ENCODE measurements around the gene SMLR1.

Gene SMLR1

DNA sequence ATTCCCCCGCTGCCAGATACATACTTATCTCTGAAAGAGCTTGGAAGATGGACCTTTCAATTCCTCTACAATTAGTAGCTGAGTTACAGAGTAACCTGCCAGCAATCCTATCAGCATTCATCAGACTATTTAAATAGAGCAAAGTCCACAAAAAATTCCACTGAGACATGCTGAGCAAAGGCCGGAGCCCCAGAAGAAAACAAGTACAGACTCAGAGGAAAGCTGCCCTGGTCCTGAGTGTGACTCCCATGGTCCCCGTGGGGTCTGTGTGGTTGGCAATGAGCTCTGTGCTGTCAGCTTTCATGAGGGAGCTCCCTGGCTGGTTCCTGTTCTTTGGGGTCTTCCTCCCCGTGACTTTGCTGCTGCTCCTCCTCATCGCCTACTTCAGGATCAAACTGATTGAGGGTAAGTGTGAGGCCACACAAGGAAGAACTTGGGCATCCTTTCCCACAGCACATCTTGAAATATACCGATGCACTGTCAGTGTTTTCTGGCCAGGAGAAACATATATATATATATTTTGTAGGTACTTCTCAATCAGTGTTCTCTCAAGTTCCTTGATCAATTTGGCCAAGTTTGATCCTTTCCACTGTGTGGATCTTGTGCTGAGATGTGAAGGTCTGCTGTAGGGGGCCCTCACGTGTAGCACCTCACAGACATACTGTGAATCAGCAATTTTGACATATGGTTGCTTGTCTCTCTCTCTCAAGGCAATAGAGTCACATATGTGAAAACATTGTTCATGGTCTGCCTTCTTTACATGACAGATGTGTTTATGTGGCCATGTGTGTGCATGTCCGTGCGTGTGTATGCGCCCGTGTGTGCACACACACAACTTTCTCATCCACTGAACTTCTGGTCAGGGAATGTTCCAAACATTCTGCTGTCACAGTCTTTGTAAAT, at the start of gene SMLR1:
Gene SMLR1, plus strand, starts transcription at position 160 of the 903 bp plus-strand sequence. Its CDS starts 8 bp downstream, at position 168.
- Histone ChIP-seq H4K20me1 (ENCODE audit: insufficient read depth, low read length) (no peaks in the 10 kb centered on the region), H3K4me1 (ENCODE audit: low read length) (peaks cover 6% of the 10 kb centered on the region; the same call in 1 of the 2 replicates), H3K4me2 (ENCODE audit: low read length) (no peak within 1 kb of the TSS), H3K27ac (ENCODE audit: low read length) (no peak within 1 kb of the TSS), H3K4me3 (ENCODE audit: low read length) (no peak within 1 kb of the TSS), H3K9me3 (ENCODE audit: insufficient read depth, low read length) (no peaks in the 10 kb centered on the region), H3K36me3 (replicated peaks; ENCODE audit: low read depth, low read length) (no peaks in the 10 kb centered on the region), H3K9ac (ENCODE audit: low read length) (no peak within 1 kb of the TSS), H3K27me3 (ENCODE audit: low read depth, low read length) (no peaks in the 10 kb centered on the region), H2AFZ (ENCODE audit: low read depth, low read length) (no peak within 1 kb of the TSS), H3K79me2 (ENCODE audit: low read length) (no peaks in the 10 kb centered on the region)
- no peak for TF ChIP-seq CTCF (IDR thresholded peaks at IDR 0.05; ENCODE audit: low read depth, low read length)
- no peak for TF ChIP-seq EZH2phosphoT487 (IDR thresholded peaks at IDR 0.05; ENCODE audit: low read depth)

DNA sequence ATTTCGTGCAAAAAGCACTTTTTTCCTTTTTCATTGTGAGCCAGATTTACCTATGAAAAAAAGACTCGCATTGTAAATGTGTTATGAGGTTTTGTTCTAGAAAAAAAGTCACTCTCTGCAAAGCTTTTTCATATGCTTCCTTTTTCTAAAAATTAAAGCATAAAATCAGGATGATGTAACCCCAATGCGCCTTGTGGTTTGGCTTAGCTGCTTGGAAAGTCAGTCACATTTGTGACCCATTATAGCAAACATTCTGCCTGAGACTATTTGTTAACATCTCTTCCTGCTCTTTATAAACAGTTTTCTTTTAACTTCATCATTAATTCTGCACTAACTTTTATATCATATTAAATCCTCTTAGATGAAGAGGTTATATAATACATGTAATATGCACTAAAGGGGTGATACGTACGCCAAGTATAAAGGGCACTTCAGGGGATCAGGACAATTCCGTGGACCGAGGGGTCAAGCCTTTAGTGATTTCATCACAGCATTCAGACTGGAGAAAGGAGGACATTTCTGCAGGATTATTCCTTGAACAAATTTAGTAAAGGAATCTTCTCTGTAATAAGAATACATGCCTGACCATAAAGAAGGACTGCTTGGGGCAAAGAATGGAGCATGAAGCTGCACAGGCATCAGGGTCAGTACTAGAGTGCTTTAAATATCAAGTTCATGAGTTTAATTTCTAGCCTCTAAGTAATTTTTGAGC, 48.1 kb upstream of the SMLR1 start:
- Histone ChIP-seq H4K20me1 (ENCODE audit: insufficient read depth, low read length) (no peaks in the 10 kb centered on the region), H3K27ac (ENCODE audit: low read length) (no peak overlapping the region), H3K27me3 (ENCODE audit: low read depth, low read length) (no peaks in the 10 kb centered on the region), H3K4me2 (ENCODE audit: low read length) (no peak overlapping the region), H3K79me2 (ENCODE audit: low read length) (no peaks in the 10 kb centered on the region), H3K9me3 (ENCODE audit: insufficient read depth, low read length) (no peaks in the 10 kb centered on the region), H3K36me3 (replicated peaks; ENCODE audit: low read depth, low read length) (no peaks in the 10 kb centered on the region), H3K4me3 (ENCODE audit: low read length) (no peak overlapping the region), H3K4me1 (ENCODE audit: low read length) (no peaks in the 10 kb centered on the region), H2AFZ (ENCODE audit: low read depth, low read length) (no peak overlapping the region), H3K9ac (ENCODE audit: low read length) (no peak overlapping the region)
- no peak for TF ChIP-seq CTCF (IDR thresholded peaks at IDR 0.05; ENCODE audit: low read depth, low read length)
- no peak for TF ChIP-seq EZH2phosphoT487 (IDR thresholded peaks at IDR 0.05; ENCODE audit: low read depth)

DNA sequence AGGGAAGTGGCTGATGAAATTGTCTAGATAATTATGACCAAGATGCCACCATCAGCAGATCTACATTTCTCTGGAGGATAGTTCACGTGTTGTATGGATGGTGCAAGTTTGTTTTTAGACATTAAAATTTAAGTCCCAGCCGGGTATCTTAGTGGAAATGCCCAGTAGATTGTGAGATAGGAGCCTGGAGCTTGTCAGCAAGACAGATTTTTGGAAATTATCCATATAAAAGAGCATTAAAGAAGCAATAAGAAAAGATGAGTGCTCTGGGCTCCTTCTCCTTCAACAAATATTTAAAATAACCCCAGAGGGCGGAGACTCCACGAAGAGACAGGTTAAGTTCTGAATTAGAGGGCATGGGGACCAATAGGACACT, 47.6 kb upstream of the SMLR1 start:
- Histone ChIP-seq H3K27ac (ENCODE audit: low read length) (no peak overlapping the region), H4K20me1 (ENCODE audit: insufficient read depth, low read length) (no peaks in the 10 kb centered on the region), H3K36me3 (replicated peaks; ENCODE audit: low read depth, low read length) (no peaks in the 10 kb centered on the region), H3K79me2 (ENCODE audit: low read length) (no peaks in the 10 kb centered on the region), H3K4me2 (ENCODE audit: low read length) (no peak overlapping the region), H3K4me1 (ENCODE audit: low read length) (no peaks in the 10 kb centered on the region), H3K4me3 (ENCODE audit: low read length) (no peak overlapping the region), H3K27me3 (ENCODE audit: low read depth, low read length) (no peaks in the 10 kb centered on the region), H3K9me3 (ENCODE audit: insufficient read depth, low read length) (no peaks in the 10 kb centered on the region), H3K9ac (ENCODE audit: low read length) (no peak overlapping the region), H2AFZ (ENCODE audit: low read depth, low read length) (no peak overlapping the region)
- no peak for TF ChIP-seq CTCF (IDR thresholded peaks at IDR 0.05; ENCODE audit: low read depth, low read length)
- no peak for TF ChIP-seq EZH2phosphoT487 (IDR thresholded peaks at IDR 0.05; ENCODE audit: low read depth)

GRCh38 chr6:130780122-130780521, 47.1 kb upstream of the SMLR1 start:
- TF ChIP-seq CTCF (IDR thresholded peaks at IDR 0.05; ENCODE audit: low read depth, low read length) (no peak), EZH2phosphoT487 (IDR thresholded peaks at IDR 0.05; ENCODE audit: low read depth) (no peak)
- H3K4me1 ChIP-seq (ENCODE audit: low read length), result no peaks in the 10 kb centered on the region
- H4K20me1 ChIP-seq (ENCODE audit: insufficient read depth, low read length), result no peaks in the 10 kb centered on the region
- H3K27ac ChIP-seq (ENCODE audit: low read length), result no peak overlapping the region
- no peak overlapping the region for H3K4me3 ChIP-seq (ENCODE audit: low read length)
- H3K9me3 ChIP-seq (ENCODE audit: insufficient read depth, low read length), result no peaks in the 10 kb centered on the region
- H3K27me3 ChIP-seq (ENCODE audit: low read depth, low read length), result no peaks in the 10 kb centered on the region
- H2AFZ ChIP-seq (ENCODE audit: low read depth, low read length), result no peak overlapping the region
- no peaks in the 10 kb centered on the region for H3K36me3 ChIP-seq (replicated peaks; ENCODE audit: low read depth, low read length)
- H3K9ac ChIP-seq (ENCODE audit: low read length), result no peak overlapping the region
- no peaks in the 10 kb centered on the region for H3K79me2 ChIP-seq (ENCODE audit: low read length)
- H3K4me2 ChIP-seq (ENCODE audit: low read length), result no peak overlapping the region

Measured in OCI-LY3 (cell line).